Prostate gland (tissue), 2 donors: ENCODE data around the gene MIPOL1.
A peak's percentile ranks its signal among the peaks of the same experiment; 100 is the strongest.

ENCODE experiments used
- CTCF ChIP-seq, 4 experiments: fragments of 200-600 bp in 2 of 4; fragments of 450-650 bp in 2 of 4; sonication (generic) in 2 of 4; IDR thresholded peaks; 1 replicate in 3 of 4; 2 replicates in 1 of 4; pipeline ENCODE4 v1.5.1; 2016 to 2019; ENCODE audit warnings: antibody characterized with exemption in 4 of 4, mild to moderate bottlenecking in 2 of 4, moderate library complexity in 2 of 4
- POLR2A ChIP-seq: fragments of 450-650 bp; IDR thresholded peaks from one replicate; pipeline ENCODE4 v1.6.1; 2016; ENCODE audit warnings: antibody characterized with exemption, mild to moderate bottlenecking
- POLR2AphosphoS5 ChIP-seq: sonication (generic); formaldehyde crosslinking; IDR thresholded peaks from one replicate; pipeline ENCODE4 v1.6.1; 2017; ENCODE audit warnings: antibody characterized with exemption

DNA sequence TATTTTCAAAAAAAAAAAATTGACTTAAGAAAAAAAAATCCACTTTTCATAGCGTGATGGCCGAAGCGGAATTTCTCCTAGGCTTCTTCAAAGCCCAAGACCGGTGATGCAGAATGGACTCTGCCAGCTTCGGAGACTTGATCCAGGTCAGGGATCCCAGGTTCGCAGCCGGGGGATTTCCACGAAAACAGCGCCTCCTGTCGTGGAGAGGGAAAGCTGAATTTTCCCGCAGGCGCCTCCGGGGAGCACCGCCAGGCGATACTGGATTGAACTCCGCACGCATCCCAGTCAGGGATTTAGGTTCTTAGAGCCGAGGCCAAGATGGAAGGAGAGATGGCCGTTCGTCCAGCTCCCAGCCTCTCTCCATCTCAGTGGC, 399.8 kb downstream of the MIPOL1 start:
- TF ChIP-seq CTCF (IDR thresholded peaks at IDR 0.05) (peak in 3 of 4 experiments; percentile 37 to 60 (median 59)), POLR2AphosphoS5 (no peak), POLR2A (peak; percentile 12)
